ENCODE data around the gene C16orf46. TPM values are rescaled to one million over a fixed set of nuclear protein-coding genes. Genes with fewer than 3 reads are reported as not detected.

Gene C16orf46
- total RNA-seq, 1 donor from 2014 or later: 1.5 TPM

DNA sequence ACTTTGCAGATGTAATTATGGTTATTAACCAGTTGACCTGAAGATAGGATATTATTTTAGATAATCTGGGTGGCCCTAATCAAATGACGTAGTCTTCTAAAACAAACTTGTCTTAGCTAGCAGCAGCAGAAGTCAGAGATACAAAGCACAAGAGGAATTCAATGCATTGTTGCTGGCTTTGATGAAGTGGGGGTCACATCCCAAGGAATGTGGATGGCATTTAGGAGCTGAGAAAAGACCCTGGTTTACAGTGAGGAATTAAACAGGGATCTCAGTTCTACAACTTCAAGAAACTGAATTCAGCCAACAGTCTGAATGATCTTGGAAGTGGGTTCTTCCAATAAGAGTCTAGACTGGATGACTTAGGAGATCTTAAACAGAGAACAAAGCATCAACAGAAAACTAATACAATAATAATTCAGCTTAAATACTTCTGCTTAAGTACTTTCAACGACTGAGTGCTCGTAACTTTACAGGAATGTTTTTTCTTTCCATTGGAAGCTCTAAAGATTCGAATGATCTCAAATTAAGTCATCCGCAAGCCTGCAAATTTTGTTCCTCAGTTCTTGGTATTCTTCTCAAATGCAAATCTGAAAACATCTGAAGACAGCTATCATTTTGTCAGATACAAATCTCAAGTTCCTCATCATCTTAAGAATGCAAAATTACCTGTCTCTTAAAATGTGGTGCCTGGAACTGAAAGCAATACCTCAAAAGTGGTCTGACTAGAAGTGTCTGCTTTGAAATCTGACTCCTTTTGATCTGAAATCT, 3.3 kb downstream of the C16orf46 start:
- TF ChIP-seq CTCF (IDR thresholded peaks at IDR 0.05): no peak
- no peaks in the 10 kb centered on the region for H3K9me3 ChIP-seq
- DNase-seq (no peak), ATAC-seq (no peak)
- H3K36me3 ChIP-seq: no peaks in the 10 kb centered on the region
- intact Hi-C loops (cut with DNase I): no loop called here
- peaks cover 11% of the 10 kb centered on the region for H3K4me1 ChIP-seq
- no peak overlapping the region for H3K27ac ChIP-seq
- no peaks in the 10 kb centered on the region for H3K27me3 ChIP-seq
- H3K4me3 ChIP-seq: no peak overlapping the region

DNA sequence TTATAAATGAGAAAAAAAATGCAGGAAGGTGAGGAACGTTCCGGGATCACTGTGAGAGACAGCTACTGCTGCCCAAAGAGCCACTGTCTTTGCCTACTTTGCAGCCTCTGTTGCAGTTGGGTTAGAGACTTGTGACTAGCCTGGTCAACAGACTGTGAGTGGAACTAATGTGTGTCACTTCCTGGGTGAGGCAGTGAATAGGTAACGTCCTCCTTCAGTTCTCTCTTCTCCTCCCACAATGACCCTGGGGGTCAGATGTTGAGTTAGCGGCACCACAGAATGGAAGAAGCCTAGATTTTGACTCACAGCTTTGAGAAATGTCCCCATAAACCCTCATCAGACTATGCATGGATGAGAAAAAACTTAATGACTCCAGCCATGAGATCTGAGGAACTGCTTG, 5.2 kb downstream of the C16orf46 start:
- intact Hi-C loops (cut with DNase I): no loop called here
- Histone ChIP-seq H3K9me3 (no peaks in the 10 kb centered on the region), H3K36me3 (no peaks in the 10 kb centered on the region), H3K27me3 (no peaks in the 10 kb centered on the region), H3K4me3 (no peak overlapping the region), H3K4me1 (peaks cover 6% of the 10 kb centered on the region), H3K27ac (no peak overlapping the region)
- ATAC-seq (no peak), DNase-seq (no peak)
- no peak for TF ChIP-seq CTCF (IDR thresholded peaks at IDR 0.05)

GRCh38 chr16:81070979-81071378, 6.1 kb downstream of the C16orf46 start:
- H3K4me1 ChIP-seq: peaks cover under 1% of the 10 kb centered on the region
- no peaks in the 10 kb centered on the region for H3K27me3 ChIP-seq
- H3K36me3 ChIP-seq: no peaks in the 10 kb centered on the region
- intact Hi-C loops (cut with DNase I): no loop called here
- H3K27ac ChIP-seq: no peak overlapping the region
- no peak overlapping the region for H3K4me3 ChIP-seq
- DNase-seq (no peak), ATAC-seq (no peak)
- no peaks in the 10 kb centered on the region for H3K9me3 ChIP-seq
- no peak for TF ChIP-seq CTCF (IDR thresholded peaks at IDR 0.05)

GRCh38 chr16:81069063-81069462, 8.0 kb downstream of the C16orf46 start:
- Histone ChIP-seq H3K4me1 (no peaks in the 10 kb centered on the region), H3K27me3 (no peaks in the 10 kb centered on the region), H3K27ac (no peak overlapping the region), H3K9me3 (no peaks in the 10 kb centered on the region), H3K4me3 (no peak overlapping the region), H3K36me3 (no peaks in the 10 kb centered on the region)
- intact Hi-C loops (cut with DNase I): no loop called here
- ATAC-seq: no peak
- no peak for DNase-seq
- no peak for TF ChIP-seq CTCF (IDR thresholded peaks at IDR 0.05)

- intact Hi-C loops (cut with DNase I): no loop called here
- DNase-seq (no peak), ATAC-seq (no peak)
- no peak for TF ChIP-seq CTCF (IDR thresholded peaks at IDR 0.05)
- Histone ChIP-seq H3K4me1 (no peaks in the 10 kb centered on the region), H3K9me3 (no peaks in the 10 kb centered on the region), H3K27ac (no peak overlapping the region), H3K36me3 (no peaks in the 10 kb centered on the region), H3K4me3 (no peak overlapping the region), H3K27me3 (no peaks in the 10 kb centered on the region)
Observed at GRCh38 chr16:81067166-81067565, 9.9 kb downstream of the C16orf46 start.

- ATAC-seq (no peak), DNase-seq (no peak)
- H3K36me3 ChIP-seq: no peaks in the 10 kb centered on the region
- H3K9me3 ChIP-seq: no peaks in the 10 kb centered on the region
- H3K27me3 ChIP-seq: no peaks in the 10 kb centered on the region
- intact Hi-C loops (cut with DNase I): no loop called here
- TF ChIP-seq CTCF (IDR thresholded peaks at IDR 0.05): no peak
- H3K27ac ChIP-seq: no peak overlapping the region
- no peaks in the 10 kb centered on the region for H3K4me1 ChIP-seq
- no peak overlapping the region for H3K4me3 ChIP-seq
Observed at GRCh38 chr16:81066681-81067080, 10.4 kb downstream of the C16orf46 start.

Data from upper lobe of right lung (tissue), 1 donor.